Endothelial cell of umbilical vein (primary cell): Measurements from ENCODE around the gene KLF4. TPM values are rescaled to one million over a fixed set of nuclear protein-coding genes. Genes with fewer than 3 reads are reported as not detected.

Experiments
- BruUV-seq: library from RNA; stranded (reverse); fragments of 400-500 nt; replicated peaks from 2 replicates; lab custom pipeline; 2021; lab: Mats Ljungman, UMichigan
- CTCF ChIA-PET: fragments of 300-600, 350-600 bp; sonication (Branson Sonifier 250); formaldehyde crosslinking; loops from one replicate; lab custom pipeline; 2021; ENCODE audit warnings: antibody characterized with exemption, inconsistent platforms; lab: Charles Lee
- POLR2A ChIA-PET: fragments of 300-600, 350-600 bp; sonication (Branson Sonifier 250); formaldehyde crosslinking; loops from one replicate; lab custom pipeline; 2021; ENCODE audit warnings: antibody characterized with exemption, inconsistent platforms; lab: Charles Lee
- DNase-seq: peaks from one replicate; pipeline ENCODE4 v3.0.0-alpha.2; 2011; ENCODE audit warnings: low read depth, low spot score
- FAIRE-seq: peaks from 2 replicates; lab custom pipeline; 2011; peaks lifted over from hg19 to GRCh38; lab: Jason Lieb, UNC
- H2AFZ ChIP-seq: 2 replicates; pipeline ENCODE4 v1.6.0; 2012; ENCODE audit warnings: low read depth, low read length, control low read depth, inconsistent platforms
- H3K27ac ChIP-seq: 2 replicates; pipeline ENCODE4 v1.5.1; 2011; ENCODE audit warnings: low read depth, mild to moderate bottlenecking, control low read depth, low read length, moderate library complexity; ENCODE audit not compliant: insufficient read depth
- H3K27me3 ChIP-seq, 2 experiments: 2 replicates each; pipeline versions ENCODE4 v1.6.0 to v1.6.1; 2011; ENCODE audit warnings: low read length in 2 of 2, mixed read lengths in 1 of 2; ENCODE audit not compliant: control insufficient read depth in 2 of 2, insufficient read depth in 2 of 2
- H3K36me3 ChIP-seq, 2 experiments: 2 replicates in 1 of 2; 3 replicates in 1 of 2; pipeline ENCODE4 v1.5.1; 2011; ENCODE audit warnings: low read length in 2 of 2, mild to moderate bottlenecking in 1 of 2, moderate library complexity in 1 of 2; ENCODE audit not compliant: control insufficient read depth in 2 of 2, insufficient read depth in 2 of 2; ENCODE audit errors: extremely low read depth in 1 of 2
- H3K4me1 ChIP-seq: 3 replicates; pipeline ENCODE4 v1.5.1; 2011; ENCODE audit warnings: mild to moderate bottlenecking, low read length; ENCODE audit not compliant: control insufficient read depth, insufficient read depth; ENCODE audit errors: extremely low read depth
- H3K4me2 ChIP-seq: 2 replicates; pipeline ENCODE4 v1.6.1; 2011; ENCODE audit warnings: low read length, control low read depth, mixed read lengths; ENCODE audit not compliant: insufficient read depth
- H3K4me3 ChIP-seq, 3 experiments: fragments of 200-600 bp in 1 of 3; sonication (generic), shearing (Covaris generic) in 1 of 3; replicated peaks in 1 of 3; 2 replicates each; pipeline ENCODE4 v1.5.1; 2011 to 2016; ENCODE audit warnings: control low read depth in 3 of 3, low read length in 3 of 3, mild to moderate bottlenecking in 2 of 3, inconsistent platforms in 1 of 3, low read depth in 1 of 3, moderate library complexity in 1 of 3; ENCODE audit not compliant: insufficient read depth in 1 of 3
- H3K79me2 ChIP-seq: 2 replicates; pipeline ENCODE4 v1.6.0; 2012; ENCODE audit warnings: low read length, inconsistent platforms; ENCODE audit not compliant: control insufficient read depth, insufficient read depth
- H3K9ac ChIP-seq: replicated peaks from 2 replicates; pipeline ENCODE3; 2011; ENCODE audit warnings: low read length, control low read depth; ENCODE audit not compliant: insufficient read depth; ENCODE audit errors: extremely low read depth
- H3K9me1 ChIP-seq: replicated peaks from 3 replicates; pipeline ENCODE4 v1.6.0; 2011; ENCODE audit warnings: mild to moderate bottlenecking, low read length; ENCODE audit not compliant: control insufficient read depth, insufficient read depth; ENCODE audit errors: extremely low read depth
- H3K9me3 ChIP-seq: replicated peaks from 2 replicates; pipeline ENCODE4 v1.5.1; 2012; ENCODE audit warnings: low read length, inconsistent platforms; ENCODE audit not compliant: control insufficient read depth, insufficient read depth
- H4K20me1 ChIP-seq: replicated peaks from 2 replicates; pipeline ENCODE3; 2011; ENCODE audit warnings: mild to moderate bottlenecking, low read length; ENCODE audit not compliant: control insufficient read depth, insufficient read depth; ENCODE audit errors: extremely low read depth
- EZH2 ChIP-seq: IDR thresholded peaks from 2 replicates; pipeline ENCODE4 v1.6.1; 2012; ENCODE audit warnings: borderline replicate concordance, low read depth, mild to moderate bottlenecking, moderate library complexity, low read length, inconsistent platforms; ENCODE audit not compliant: severe bottlenecking
- FOS ChIP-seq: IDR thresholded peaks from 2 replicates; pipeline ENCODE4 v1.6.1; 2011; ENCODE audit warnings: mild to moderate bottlenecking, low read length, moderate library complexity, borderline replicate concordance; ENCODE audit not compliant: insufficient read depth
- GATA2 ChIP-seq: IDR thresholded peaks from 2 replicates; pipeline ENCODE4 v1.7.0; 2011; ENCODE audit warnings: low read depth, mild to moderate bottlenecking, moderate library complexity, mixed read lengths, low read length; ENCODE audit not compliant: insufficient read length, insufficient read depth
- JUN ChIP-seq: IDR thresholded peaks from 2 replicates; pipeline ENCODE4 v1.6.1; 2011; ENCODE audit warnings: borderline replicate concordance, low read depth; ENCODE audit not compliant: insufficient read length, insufficient read depth
- MAX ChIP-seq: IDR thresholded peaks from 2 replicates; pipeline ENCODE4 v1.6.1; 2011; ENCODE audit not compliant: insufficient read depth, insufficient read length
- MYC ChIP-seq: IDR thresholded peaks from one replicate; pipeline ENCODE4 v1.6.1; 2011; ENCODE audit warnings: mild to moderate bottlenecking, low read depth, low read length
- POLR2A ChIP-seq: IDR thresholded peaks from 2 replicates; pipeline ENCODE4 v1.6.1; 2012; ENCODE audit warnings: low read depth, mild to moderate bottlenecking, control low read depth, low read length
- POLR2AphosphoS5 ChIP-seq: IDR thresholded peaks from 2 replicates; pipeline ENCODE4 v1.6.1; 2012; ENCODE audit warnings: low read depth, mild to moderate bottlenecking, control low read depth, low read length, moderate library complexity; ENCODE audit not compliant: insufficient read depth
- dilution Hi-C: fragments of 300-500 bp; cut with MboI; formaldehyde crosslinking; loops from one replicate; pipeline ENCODE4 v1.15.0; 2019; ENCODE audit warnings: low sequenced_read_pairs; ENCODE audit not compliant: extremely low pct_ligation_motif_present
- intact Hi-C: fragments of 100-400 bp; cut with micrococcal nuclease; formaldehyde crosslinking; loops from one replicate; pipeline ENCODE4 v1.10.0; 2022
- polyA plus RNA-seq, 4 experiments: library from polyadenylated mRNA; depleted of rRNA in 3 of 4; stranded (reverse) in 3 of 4; unstranded in 1 of 4; fragments of >200 nt; gene quantifications; 2 replicates each; pipeline versions ENCODE4 v1.2.1 to v1.2.3, GENCODE V29; 2011 to 2012; ENCODE audit warnings: missing spikeins in 1 of 4
- total RNA-seq: library from RNA; stranded (reverse); gene quantifications from 2 replicates; pipeline ENCODE4 v1.2.3, GENCODE V29; 2021
- TF ChIP-seq, protein P1 (sequence below), 2 donors: IDR thresholded peaks; 1 replicate in 1 of 2; 2 replicates in 1 of 2; pipeline ENCODE4 v1.5.1; 2011; ENCODE audit warnings: low read length in 2 of 2, mild to moderate bottlenecking in 2 of 2, moderate library complexity in 2 of 2, control low read depth in 1 of 2, inconsistent platforms in 1 of 2, low read depth in 1 of 2; ENCODE audit not compliant: insufficient read depth in 1 of 2; ENCODE audit errors: extremely low read depth in 1 of 2

The KLF4 gene
- total and polyA plus RNA-seq, 2 donors (not counting 3 experiments of a cell fraction or from before 2014, with no cell fraction given): 1.5 to 2.4 TPM

DNA sequence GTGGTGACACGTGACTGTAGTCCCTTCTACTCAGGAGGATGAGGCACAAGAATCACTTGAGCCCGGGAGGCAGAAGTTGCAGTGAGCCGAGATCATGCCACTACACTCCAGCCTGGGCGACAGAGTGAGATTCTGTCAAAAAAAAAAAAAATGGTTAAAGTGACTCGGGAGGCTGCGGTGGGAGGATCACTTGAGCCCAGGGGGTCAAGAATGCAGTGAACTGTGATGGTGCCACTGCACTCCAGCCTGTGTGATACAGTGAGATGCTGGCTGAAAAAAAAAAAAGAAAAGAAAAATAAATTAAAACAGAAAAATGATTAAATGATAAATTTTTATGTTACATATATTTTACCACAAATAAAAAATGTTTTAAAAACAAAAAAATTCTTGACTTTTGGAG, 51.9 kb downstream of the KLF4 start:
- no peaks in the 10 kb centered on the region for H3K79me2 ChIP-seq
- H2AFZ ChIP-seq: no peak overlapping the region
- H3K27me3 ChIP-seq: peaks cover 0 to 3% of the 10 kb centered on the region in 2 experiments
- FAIRE-seq (no peak), DNase-seq (no peak)
- no peaks in the 10 kb centered on the region for H3K36me3 ChIP-seq
- no peak overlapping the region for H3K4me2 ChIP-seq
- H3K4me3 ChIP-seq: no peak overlapping the region
- H3K9me1 ChIP-seq: no peaks in the 10 kb centered on the region
- dilution Hi-C loops: no loop called here
- TF ChIP-seq MAX (no peak), JUN (no peak), MYC (no peak), POLR2A (no peak), EZH2 (no peak), POLR2AphosphoS5 (no peak), GATA2 (no peak), FOS (no peak)
- TF ChIP-seq, protein P1, sequence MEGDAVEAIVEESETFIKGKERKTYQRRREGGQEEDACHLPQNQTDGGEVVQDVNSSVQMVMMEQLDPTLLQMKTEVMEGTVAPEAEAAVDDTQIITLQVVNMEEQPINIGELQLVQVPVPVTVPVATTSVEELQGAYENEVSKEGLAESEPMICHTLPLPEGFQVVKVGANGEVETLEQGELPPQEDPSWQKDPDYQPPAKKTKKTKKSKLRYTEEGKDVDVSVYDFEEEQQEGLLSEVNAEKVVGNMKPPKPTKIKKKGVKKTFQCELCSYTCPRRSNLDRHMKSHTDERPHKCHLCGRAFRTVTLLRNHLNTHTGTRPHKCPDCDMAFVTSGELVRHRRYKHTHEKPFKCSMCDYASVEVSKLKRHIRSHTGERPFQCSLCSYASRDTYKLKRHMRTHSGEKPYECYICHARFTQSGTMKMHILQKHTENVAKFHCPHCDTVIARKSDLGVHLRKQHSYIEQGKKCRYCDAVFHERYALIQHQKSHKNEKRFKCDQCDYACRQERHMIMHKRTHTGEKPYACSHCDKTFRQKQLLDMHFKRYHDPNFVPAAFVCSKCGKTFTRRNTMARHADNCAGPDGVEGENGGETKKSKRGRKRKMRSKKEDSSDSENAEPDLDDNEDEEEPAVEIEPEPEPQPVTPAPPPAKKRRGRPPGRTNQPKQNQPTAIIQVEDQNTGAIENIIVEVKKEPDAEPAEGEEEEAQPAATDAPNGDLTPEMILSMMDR (IDR thresholded peaks at IDR 0.05; ENCODE audit: extremely low read depth in 1 of 2, insufficient read depth in 1 of 2, low read depth in 1 of 2, low read length in 2 of 2): no peak
- no peaks in the 10 kb centered on the region for H3K9me3 ChIP-seq
- H3K9ac ChIP-seq: no peak overlapping the region
- no peak overlapping the region for H3K27ac ChIP-seq
- no peaks in the 10 kb centered on the region for H4K20me1 ChIP-seq
- no peaks in the 10 kb centered on the region for H3K4me1 ChIP-seq
- no TSS peak for BruUV-seq
- ChIA-PET CTCF (interaction anchor here (1.2 to 1.3 kb wide), 2 partner anchors 12 to 28 kb away, joined by 3 to 6 read pairs; no protein-coding TSS in a partner anchor), POLR2A (no interaction called here)
- intact Hi-C loops: no loop called here
